NCI-H1105 treated with DMSO at 0.1 percent for 48 hours (cell line): Measurements from ENCODE around the gene LAMTOR4.
A peak's percentile ranks its signal among the peaks of the same experiment; 100 is the strongest.
"Not testable (repeated sequence)": the region's sequence is repeated elsewhere in the genome, so short reads cannot be mapped to it uniquely, and the experiment has no call there.

Experiments
- DNase-seq: peaks from one replicate; lab custom pipeline; 2025; lab: John Stamatoyannopoulos, UW

The LAMTOR4 gene

DNA sequence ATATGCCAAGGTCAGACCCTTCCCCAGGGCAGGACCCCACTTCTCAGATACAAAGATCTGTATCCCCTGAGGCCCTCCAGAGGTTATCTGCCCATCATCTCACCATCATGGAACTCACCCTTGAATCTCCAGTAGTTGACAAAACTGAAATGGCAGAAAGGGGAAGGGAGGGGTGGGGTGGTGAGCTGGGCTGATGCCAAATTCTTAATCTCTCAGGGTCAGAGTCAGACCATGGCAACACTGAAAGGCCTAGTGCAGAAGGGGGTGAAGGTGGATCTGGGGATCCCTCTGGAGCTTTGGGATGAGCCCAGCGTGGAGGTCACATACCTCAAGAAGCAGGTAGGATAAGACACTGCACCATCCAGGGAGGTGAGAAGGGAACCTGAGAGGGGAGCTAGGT, 26.1 kb upstream of the LAMTOR4 start:
- no peak for DNase-seq

DNA sequence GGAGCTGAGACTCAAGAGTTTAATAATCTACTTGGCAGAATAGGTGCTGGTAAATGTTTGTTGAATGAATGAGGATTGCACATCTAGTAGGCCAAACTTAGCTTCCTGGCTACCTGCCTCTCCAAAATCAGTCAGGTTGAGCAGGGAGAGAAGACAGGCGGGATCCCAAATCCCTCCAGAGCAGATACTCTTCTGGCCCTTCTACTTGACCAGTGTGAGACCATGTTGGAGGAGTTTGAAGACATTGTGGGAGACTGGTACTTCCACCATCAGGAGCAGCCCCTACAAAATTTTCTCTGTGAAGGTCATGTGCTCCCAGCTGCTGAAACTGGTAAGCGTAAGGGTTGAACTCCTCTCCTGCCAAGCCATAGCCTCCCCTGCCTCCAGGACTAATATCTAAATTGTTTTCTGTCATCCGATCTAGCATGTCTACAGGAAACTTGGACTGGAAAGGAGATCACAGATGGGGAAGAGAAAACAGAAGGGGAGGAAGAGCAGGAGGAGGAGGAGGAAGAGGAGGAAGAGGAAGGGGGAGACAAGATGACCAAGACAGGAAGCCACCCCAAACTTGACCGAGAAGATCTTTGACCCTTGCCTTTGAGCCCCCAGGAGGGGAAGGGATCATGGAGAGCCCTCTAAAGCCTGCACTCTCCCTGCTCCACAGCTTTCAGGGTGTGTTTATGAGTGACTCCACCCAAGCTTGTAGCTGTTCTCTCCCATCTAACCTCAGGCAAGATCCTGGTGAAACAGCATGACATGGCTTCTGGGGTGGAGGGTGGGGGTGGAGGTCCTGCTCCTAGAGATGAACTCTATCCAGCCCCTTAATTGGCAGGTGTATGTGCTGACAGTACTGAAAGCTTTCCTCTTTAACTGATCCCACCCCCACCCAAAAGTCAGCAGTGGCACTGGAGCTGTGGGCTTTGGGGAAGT, 24.2 kb upstream of the LAMTOR4 start:
- no peak for DNase-seq

DNA sequence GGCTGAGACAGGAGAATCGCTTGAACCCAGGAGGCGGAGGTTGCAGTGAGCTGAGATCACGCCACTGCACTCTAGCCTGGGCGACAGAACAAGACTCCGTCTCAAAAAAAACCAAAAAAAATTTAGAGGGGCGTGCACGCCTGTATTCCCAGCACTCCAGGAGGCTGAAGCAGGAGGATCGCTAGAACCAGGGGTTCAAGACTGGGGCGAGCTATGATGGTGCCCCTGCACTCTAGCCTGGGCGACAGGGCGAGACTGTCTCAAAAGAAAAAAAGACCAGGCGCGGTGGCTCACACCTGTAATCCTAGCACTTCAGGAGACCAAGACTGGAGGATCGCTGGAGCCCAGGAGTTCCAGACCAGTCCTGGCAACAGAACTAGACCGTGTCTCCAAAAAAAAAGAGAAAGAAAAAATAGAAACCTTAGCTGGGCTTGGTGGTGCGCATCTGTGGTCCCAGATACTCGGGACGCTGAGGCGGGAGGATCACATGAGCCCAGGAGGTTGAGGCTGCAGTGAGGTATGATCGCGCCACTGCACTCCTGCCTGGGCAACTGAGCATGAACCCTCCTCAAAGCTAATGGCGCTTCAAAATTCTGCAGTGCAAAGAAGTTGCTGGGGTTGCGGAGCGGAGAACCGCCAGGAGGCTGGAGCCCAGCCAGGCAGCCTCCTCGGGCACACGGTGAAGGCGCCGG, 22.3 kb upstream of the LAMTOR4 start:
- no peak for DNase-seq

DNA sequence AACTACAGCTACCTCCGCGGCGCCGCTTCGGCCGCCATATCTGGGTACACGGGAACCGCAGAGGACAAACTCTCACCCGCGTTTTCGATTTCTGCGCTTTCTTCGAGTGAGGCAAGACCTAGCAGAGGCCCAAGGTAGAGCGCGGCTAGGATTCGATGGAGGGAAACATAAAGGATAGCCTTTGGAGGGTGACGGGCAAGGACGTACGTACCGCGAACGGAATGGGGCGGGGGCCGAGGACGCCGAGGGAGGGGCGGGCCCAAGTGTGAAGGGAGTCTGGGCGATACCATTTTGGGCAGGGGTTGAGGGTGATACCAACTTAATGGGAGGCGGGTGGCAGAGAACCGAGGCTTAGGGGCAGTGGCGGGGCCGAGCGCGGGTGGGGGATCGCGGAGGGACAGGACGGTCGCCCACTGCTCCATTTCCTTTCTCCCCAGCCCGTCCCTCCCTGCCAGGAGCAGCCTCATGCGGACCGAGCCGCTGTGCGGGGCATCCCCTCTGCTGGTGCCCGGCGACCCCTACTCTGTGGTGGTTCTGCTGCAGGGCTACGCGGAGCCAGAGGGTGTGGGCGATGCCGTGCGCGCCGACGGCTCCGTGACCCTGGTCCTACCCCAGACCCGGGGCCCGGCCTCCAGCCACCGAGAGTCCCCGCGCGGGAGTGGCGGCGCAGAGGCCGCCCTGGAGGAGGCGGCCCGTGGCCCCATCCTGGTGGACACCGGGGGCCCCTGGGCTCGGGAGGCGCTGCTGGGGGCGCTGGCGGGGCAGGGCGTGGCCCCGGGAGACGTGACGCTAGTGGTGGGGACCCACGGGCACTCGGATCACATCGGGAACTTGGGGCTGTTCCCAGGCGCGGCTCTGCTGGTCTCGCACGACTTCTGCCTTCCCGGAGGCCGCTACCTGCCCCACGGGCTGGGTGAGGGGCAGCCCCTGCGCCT, 21.5 kb upstream of the LAMTOR4 start, which contains the start of gene MBLAC1:
Gene MBLAC1, plus strand, starts transcription at position 37 of the 935 bp plus-strand sequence. Its CDS starts 429 bp downstream, at position 466.
- DNase-seq: peak; percentile 83

DNA sequence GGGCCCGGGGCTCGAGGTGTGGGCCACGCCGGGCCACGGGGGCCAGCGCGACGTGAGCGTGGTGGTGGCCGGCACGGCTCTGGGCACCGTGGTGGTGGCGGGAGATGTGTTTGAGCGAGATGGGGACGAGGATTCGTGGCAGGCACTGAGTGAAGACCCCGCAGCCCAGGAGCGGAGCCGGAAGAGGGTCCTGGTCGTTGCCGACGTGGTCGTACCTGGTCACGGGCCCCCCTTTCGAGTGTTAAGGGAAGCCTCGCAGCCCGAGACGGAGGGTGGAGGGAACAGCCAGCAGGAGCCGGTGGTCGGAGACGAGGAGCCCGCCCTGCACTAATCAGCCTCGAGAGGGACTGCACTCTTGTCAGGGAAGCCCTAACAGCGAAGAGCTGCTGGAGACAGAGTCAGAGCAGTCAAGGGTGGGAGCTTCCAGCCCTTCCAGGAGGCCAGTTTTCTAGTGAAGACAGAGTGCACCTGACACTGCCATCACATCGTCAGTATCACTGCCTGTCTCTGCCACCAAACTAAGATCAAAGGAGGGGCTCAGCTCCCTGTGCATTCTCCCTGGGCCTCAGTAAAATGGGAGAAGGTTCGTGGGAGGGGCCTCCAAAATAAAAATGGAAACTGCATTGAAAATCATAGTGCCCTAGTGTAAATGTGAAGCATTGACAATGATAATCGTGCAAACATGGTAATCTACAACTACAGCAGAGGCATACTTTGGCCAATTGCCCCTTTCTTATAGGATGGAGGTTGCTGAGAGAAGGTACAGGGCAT, 20.7 kb upstream of the LAMTOR4 start:
- DNase-seq: peak; percentile 22

DNA sequence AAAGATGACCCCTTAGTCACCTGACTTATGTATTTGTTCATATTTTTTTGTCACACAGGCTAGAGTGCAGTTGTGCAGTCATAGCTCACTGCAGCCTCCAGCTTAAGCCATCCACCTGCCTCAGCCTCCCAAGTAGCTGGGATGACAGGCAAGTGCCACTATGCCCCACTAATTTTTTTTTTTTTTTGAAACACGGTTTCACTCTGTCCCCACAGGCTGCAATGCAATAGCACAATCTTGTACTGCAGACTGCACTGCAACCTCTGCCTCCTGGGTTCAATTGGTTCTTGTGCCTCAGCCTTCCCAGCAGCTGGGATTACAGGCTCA, 20.1 kb upstream of the LAMTOR4 start:
- no peak for DNase-seq

- not testable (repeated sequence) for DNase-seq
Observed at GRCh38 chr7:100130220-100130607, 18.5 kb upstream of the LAMTOR4 start.

GRCh38 chr7:100130608-100131453, 17.9 kb upstream of the LAMTOR4 start:
- peak; percentile 36 for DNase-seq

DNA sequence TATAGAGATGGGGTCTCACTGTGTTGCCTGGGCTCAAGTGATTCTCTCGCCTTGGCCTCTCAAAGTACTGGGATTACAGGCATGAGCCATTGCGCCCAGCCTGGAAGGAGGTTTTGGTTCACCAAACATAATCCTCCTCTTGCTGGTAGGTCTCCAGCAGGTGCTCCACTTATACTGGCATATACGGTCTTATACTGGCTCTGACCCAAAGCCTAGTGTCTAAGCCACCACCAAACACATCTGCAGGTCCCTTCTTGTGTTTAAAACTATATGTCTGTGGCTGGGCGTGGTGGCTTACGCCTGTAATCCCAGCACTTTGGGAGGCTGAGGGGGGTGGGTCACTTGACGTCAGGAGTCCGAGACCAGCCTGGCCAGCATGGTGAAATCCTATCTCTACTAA, 16.6 kb upstream of the LAMTOR4 start:
- DNase-seq: no peak

DNA sequence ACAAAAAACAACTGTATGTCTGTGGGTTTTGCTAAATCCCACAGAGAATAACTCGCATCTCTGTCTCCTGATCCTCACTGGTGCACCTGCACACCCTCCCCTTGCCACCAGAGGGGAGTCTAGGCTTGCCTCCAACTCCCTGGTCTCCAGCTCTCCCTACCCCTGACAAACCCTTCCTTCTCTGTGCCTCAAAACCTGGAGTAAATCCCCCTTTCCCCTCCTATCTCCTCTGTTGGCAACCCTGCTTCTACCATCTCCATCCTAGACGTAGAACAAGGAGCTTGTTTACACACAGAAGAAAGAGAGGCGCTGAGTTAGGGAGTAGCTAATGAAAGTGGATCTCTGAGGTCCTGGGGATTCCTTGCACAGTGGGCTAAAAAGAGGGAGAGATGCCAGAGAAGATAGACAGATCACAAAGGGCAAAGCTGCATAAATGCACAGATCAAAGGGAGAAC, 16.0 kb upstream of the LAMTOR4 start:
- peak; percentile 42 for DNase-seq

DNA sequence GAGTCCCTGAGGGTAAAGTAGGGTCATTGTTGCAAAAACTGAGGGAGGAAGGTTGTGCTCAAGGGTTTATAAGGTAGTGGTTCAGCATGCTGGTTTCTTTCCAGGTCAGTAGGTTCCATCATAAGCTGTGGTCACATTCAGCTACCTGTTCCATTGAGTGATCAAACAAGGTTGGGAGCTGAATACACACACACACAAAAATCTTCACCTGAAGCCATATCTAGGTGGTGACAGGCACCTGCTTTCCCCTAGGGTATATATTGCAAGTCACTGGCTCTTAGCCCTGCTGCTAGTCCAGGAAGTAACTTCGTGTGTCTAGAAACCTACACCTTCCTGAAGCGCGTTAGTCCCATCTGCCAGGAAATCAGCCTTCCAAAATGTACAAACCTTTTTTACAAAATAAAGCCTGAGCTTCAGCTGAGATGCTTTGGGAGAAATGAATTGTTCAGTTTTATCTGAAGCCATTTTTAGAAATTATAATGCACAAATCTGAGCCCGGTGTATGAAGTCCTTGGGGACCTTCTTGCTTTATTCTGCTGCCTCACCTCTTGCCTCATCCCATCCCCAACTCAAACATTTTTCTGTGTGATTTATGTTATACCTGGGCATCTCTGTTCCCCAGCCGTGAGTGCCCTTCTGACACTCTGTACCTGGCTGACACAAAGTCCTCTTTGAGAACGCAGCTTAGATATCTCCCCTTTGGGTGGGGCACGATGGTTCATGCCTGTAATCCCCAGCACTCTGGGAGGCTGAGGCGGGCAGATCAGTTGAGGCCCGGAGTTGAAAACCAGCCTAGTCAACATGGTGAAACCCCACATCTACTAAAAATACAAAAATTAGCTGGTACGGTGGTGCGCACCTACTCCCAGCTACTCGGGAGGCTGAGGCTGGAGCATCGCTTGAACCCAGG, 10.6 kb upstream of the LAMTOR4 start:
- DNase-seq: no peak

GRCh38 chr7:100141555-100141949, 7.2 kb upstream of the LAMTOR4 start:
- no peak for DNase-seq

GRCh38 chr7:100142461-100142860, 6.3 kb upstream of the LAMTOR4 start:
- no peak for DNase-seq

- not testable (repeated sequence) for DNase-seq
Observed at GRCh38 chr7:100146350-100146749, 2.4 kb upstream of the LAMTOR4 start.

- DNase-seq: no peak
Observed at GRCh38 chr7:100147278-100147677, 1.4 kb upstream of the LAMTOR4 start.

DNA sequence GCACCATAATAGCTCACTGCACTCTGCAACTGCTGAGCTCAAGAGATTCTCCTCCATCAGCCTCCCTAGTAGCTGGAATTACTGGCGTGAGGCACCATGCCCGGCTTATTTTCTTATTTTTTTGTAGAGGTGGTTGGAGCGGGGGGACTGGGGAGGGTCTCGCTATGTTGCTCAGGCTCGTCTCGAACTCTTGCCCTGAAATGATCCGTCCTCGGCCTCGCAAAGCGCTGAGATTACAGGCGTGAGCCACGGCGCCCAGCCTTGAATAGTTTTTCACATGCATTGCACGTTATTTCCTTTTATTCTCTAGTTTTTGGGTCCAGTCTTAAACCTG, 526 bp upstream of the LAMTOR4 start:
- no peak for DNase-seq

- no peak for DNase-seq
Observed at GRCh38 chr7:100152404-100152803, 3.7 kb downstream of the LAMTOR4 start.

DNA sequence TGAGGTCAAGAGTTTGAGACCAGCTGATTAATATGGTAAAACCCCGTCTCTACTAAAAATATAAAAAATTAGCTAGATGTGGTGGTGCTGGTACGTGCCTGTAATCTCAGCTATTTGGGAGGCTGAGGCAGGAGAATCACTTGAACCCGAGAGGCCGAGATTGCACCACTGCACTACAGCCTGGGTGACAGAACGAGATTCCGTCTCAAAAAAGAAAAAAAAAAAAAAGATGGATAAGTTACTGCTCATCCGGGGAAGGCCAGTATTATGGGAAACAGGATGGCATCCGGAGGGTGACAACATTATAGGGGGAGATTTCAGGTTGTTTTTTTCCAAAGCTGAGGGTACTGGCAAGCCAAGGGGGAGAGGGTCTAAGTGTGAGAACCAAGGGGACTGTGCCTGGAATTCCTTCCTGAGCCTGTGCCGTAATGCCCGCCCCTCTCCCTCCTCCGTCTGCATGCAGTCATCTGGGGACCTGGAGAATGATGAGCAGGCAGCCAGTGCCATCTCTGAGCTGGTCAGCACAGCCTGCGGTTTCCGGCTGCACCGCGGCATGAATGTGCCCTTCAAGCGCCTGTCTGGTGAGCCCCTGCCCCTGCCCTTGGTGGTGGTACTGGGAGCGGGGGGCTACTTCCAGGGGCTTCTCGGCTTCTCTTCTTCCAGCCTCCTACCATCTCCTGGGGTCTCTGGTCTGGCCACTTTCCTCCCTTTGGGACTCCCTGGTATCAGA, 4.4 kb downstream of the LAMTOR4 start:
- no peak for DNase-seq
